ENCODE measurements around the gene RCE1.

RCE1 gene

DNA sequence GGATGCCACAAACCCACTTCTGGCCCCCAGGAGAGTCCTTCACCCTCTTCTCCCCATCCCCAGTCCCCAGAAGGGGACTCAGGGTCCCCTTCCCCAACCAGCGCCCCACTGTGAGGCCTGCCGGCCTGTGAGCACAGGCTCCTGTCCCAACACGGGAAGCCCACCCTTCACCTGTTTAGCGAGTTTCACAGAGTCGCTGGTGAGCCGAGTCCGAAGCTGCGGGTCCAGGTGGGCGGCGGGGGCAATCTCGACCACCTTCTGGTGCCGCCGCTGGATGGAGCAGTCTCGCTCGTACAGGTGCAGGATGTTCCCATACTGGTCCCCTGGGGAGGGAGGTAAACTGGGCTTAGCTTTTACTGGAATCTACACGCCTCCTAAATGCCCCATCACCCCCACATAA, 26.9 kb downstream of the RCE1 start:
- no peak for DNase-seq

DNA sequence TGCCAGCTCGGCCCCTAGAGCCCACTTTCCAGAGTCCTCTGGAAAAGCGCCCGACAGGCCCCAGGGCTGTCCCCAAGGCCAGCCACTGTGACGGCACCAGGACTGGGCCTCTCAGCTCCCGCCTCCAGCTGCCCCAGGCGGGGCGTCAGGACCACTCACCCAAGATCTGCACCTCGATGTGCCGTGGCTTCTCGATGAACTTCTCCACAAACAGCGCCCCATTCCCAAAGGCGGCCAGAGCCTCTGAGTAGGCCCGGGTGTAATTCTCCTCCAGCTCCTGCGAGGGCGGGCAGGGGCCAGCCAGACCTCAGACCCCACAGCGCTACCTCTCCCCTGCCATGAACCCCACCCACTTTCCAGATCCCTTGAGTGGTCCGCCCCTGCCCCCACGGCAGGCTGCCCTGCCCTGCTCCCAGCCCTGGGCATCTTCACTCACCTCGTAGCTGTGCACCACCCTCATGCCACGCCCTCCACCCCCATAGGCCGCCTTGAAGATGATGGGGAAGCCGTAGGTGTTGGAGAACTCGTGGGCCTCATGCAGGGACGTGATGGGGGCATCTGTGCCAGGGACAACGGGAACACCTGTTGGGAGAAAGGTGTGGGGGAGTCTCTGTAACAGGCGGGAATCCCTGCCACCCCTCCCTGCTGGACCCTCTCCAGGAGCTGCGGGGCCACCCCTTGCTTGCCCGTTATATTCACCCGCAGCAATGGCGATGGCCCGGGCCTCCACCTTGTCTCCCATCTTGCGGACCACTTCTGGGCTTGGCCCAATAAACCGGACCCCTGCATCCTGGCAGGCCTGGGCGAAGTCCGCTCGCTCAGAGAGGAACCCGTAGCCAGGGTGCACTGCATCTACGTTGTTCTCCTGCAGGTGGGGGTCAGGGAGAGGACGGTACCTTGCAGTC, 27.6 kb downstream of the RCE1 start:
- no peak for DNase-seq

DNA sequence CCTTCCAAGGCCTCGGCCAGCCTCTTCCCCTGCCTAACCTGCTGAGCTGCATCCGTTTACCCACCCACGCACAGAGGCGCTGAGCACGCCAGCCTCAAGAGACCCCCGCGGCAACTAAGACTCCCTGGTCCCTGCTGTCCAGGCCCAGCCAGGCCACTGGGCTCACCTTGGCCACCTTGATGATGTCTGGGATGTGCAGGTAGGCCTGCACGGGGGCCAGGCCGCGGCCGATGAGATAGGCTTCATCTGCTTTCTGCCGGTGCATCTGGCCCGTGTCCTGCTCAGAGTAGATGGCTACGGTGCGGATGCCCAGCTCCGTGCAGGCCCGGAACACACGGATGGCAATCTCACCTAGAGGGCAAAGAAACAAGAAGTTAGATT, 28.3 kb downstream of the RCE1 start:
- DNase-seq, result no peak

DNA sequence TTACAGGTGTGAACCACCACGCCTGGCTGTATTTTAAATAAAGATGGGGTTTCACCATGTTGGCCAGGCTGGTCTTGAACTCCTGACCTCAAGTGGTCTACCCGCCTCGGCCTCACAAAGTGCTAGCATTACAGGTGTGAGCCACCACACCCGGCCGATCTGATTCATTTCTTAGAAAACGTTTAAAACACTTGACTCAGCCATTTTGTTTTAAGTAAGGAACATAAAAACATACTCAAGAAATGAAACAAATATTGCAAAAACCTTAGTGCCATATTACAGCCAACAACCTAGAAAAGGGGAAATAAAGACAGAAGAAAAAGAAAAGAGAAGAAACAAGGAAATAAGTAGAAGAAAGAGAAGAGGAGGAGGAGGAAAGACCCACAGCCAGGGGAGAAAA, 31.0 kb downstream of the RCE1 start:
- no peak for DNase-seq

DNA sequence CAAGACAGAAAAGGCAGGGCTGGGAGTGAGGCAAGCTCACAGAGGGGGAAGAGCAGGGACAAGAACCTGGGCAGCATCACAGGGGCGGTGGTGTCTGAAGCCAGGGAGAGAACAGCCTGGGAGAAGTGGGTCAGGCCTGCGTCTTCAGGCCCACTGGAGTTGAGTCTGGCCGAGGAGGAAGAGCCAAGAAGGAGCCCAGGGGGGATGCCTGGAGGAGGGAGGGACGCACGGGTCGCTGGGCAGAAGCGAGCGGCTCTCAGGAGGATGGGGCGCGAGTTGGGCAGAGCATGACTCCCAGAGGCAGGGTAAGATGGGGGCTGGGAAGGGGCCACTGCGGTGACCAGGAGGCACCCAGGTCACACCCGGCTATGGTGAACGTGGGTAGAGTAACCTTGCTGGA, 32.1 kb downstream of the RCE1 start:
- no peak for DNase-seq

DNA sequence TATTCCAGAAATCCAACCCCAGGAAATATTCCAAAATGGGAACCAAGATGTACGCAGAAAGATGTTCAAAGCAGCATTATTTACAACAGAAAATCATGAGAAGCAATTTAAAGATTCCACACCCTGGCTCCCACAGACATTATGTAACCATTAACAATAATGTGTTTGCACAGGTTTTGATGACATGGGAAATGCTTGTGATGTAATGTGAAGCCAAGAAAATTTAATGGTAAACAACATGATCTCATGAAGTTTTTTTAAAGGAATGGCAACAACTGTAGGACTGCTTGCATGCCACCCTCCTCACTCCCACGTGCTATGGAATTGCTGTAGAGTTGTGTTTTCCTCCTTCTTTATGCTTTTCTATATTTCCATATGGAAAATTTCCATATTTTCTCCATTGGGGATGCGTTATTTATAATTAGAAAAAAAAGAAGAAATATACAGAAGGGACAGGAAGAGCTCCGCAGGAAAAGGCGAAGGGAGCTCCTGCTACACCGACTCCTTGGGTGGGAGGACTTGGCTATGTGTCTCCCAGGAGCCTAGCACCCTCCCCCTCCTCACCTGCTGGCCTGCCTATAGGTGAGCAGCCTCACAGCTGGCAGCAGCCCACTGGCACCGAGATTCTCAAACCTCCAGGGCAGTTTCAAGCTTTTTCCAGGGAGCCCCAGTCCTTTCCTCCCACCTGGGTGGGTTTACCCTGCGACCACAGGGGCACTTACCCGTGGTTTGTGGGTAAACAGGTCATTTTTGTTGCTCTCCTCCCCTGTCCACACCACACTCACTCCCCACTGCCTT, 34.5 kb downstream of the RCE1 start:
- no peak for DNase-seq

DNA sequence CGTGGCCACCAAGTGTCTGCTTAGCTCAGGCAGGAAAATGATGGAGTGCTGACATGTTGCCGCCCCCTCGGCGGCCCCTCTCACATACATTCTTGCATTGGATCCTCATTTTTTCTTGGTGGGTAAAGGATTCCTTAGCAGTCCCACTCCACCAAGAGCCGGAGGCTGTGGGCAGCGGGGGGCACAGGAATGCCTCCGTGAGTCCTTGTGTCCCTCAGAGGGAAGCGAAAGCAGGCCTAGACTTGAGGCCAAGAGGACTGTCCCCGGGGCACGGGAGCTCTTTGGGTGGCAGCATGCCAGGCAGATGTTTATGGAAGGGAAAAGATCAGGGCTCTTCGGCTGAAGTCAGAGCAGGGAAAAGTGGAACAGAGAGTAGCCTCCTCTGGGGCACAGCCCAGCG, 35.2 kb downstream of the RCE1 start:
- DNase-seq, result no peak

DNA sequence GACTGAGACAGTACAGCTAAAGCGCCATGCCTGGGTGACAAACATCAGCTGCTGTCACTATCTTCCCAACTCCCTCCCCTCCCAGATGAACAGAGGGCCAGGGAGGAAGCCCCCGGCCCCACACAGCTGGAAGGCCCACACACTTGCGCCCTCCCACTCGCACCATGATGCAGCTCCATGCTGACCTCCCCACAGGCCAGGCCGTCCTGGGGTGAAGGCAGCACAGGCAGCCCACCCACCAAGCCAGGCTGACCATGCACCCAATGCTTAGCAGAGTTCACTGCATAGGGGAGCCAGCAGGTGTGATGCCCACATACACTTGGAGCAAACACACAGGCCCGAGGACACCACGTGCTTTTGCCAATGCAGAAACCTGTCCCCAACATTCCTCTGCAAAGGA, 35.8 kb downstream of the RCE1 start:
- no peak for DNase-seq

DNA sequence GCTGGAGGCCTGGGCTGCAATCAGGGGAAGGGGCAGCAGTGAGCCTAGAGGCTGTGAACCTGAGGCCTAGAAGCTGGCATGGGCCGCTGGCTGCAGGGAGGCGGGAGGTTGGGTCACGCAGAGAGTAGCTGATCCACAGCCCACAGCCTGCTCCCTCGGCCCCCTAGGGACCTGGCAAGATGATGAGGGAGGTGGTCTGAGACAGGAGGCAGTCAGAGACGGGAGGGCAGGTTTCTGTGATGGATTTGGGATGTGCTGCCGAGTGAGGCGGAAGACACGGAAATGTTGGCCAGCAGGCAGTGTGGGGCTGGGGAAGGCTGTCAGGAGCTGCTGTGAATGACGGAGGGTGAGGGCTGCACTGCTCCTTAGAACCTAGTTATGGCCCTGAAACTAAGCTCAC, 36.3 kb downstream of the RCE1 start:
- no peak for DNase-seq

DNA sequence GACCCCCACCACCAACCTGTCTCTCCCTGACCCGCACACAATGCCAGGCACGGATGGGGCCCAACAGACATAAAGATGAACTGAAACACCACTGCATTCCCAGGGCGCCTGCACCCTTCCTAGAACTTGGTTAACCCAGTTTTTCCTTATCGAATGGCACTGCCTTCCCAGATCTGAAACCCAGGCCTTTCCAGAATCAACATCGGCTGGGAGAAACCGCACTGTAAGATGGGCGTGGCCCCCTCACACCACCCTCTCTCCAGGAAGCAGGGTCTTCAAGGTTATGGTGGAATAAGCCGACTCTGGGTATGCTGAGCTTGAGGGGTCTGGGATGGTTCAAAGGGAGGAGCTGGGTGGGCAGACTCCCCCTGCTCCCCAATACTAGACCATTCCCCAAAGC, 36.8 kb downstream of the RCE1 start:
- DNase-seq, result no peak

DNA sequence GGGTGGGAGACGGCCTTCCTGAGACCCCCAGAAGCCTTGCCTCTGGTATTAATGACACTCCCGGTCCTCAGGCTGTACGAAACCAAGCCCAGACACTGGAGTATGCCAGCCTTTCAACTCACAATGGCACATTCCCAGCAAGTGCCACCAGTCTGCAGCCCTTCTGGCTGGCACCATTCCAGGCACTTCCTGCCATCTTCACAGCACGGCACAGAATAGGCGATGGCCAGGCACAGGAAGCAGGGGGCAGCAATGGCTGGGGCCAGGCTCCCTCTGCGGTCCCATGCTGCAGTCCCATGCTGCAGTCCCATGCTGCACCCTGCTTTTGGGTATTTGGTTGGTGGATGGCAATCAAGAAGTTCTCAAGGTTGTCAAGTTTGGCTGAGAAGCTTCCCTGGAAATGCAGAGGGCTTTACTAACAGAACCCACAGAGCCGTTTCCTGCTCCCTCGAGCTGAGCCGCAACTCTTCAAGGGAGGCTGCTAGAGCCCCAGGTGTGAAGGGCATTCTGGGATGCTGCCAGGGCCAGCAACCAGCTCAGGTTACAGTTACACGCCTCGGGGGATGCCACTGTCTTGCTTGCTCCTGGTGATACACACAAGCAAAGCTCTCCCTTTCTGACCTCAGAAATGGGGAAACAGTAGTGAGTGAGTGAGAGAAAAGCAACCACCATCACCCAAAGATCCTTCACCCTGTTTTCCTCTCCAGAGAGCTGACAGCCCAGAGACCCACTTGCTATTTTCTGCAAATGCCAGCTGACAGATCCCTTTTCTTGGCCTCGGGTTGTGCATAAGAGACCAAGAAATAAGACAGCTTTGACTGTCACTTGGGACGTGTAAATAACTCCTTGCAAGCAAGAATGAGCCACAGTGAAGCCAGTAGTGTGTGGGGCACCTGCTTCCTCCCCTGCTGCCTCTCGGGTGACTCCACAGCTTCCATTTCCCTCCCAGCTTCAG, 37.5 kb downstream of the RCE1 start:
- DNase-seq, result no peak

DNA sequence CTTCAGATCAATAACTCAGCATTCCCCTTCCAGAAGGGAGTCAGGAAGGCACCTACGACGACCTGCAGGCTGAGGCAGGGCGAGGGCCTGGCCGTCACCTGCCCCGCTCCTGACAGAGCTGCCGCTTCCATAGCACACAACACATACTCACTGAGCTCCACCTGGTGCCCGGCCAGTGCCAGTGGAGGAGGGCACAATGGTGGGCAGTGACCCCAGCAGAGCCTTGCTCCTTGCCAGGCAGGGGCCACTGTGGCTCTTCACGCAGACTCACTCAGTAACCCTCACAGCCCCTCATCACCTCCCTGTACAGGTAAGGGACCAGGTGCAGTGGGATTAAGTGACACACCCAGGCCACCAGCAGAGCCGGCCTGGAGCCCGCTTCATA, 38.2 kb downstream of the RCE1 start:
- no peak for DNase-seq

DNA sequence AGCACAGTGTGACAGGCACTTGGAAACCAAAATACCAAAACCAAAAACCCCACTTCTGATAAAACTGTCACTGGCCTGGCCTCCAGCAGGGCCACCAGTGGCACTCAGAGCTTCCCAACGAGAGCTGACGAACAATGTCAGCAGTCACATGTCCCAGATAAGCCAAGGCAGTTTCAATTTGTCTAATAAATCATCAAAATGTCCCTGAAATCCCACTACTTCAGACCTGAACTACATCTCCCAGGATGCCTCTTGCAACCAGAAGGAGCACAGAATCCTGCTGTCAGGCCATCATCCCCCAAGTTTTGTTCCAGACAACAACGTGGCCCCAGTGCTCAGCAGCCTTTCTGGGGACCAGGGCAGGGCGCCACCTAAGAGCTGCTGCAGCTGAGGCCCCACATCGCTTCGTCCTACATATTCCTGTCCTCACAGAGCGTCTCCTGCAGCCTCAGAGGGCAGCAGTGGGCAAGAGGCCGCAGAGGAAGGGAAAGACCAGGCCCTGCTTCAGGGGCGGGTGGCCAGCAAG, 38.7 kb downstream of the RCE1 start:
- no peak for DNase-seq

DNA sequence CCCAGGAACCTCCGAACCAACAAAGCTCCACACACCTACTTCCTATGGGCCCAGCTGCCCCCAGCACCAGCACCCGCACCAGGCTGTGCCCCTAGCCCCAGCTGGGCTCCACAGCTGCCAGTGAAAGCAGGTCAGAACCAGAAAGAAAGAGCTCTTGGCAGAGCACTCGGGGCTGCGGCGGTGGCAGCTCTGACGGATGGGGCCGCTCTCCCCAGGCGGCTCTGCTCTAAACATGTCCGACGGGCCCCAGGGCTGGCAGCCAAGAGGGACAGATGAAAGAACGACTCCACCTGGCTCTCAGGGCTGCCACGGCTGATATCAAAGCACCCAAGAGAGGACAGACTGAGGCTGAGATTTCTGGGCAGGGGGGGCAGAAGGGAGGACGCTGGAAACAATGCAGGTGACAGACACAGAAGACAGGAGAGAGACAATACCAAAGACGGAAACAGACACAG, 39.3 kb downstream of the RCE1 start:
- no peak for DNase-seq

DNA sequence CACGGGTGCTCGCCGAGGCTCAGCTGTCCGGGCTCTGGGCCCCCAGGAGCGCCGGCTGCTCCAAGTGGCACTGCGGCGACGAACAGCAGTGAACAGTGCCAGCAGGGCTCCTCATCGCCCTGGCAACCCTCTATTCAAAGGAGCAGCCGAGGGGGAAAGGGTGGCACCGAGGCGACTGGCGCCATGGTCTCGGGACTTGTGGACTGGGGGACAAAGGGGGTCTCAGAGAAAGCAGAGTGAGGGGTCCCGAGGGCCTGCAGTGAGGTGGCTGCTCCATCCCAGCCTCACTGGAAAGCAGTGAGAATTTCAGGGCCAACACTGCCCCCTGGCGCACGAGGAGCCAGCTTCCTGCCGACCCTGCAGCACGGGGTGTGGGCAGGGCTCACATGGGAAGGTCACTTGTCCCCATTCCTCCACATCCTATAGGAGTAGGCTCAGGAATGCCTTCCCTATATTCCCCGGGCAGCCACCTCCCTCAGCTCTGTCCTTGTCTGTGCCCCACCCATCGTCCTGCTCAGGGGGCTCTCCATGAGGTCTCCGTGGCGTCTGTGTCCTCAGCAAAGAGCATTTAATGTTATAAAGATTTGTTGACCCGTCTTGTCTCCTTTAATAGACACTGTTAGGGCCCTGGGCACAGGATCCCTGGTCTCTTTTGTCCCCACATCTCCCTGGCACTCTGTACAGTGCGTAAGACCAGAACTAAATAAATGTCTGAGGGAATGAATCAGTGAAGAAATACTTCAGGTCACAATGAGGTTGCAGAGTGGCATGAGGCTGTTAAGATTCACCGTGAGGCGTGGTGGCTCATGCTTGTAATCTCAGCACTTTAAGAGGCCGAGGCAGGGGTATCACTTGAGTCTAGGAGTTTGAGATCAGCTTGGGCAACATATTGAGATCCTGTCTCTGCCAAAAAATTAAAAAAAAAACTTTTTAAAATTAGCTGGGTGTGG, 40.0 kb downstream of the RCE1 start:
- peak; percentile 51 for DNase-seq

DNA sequence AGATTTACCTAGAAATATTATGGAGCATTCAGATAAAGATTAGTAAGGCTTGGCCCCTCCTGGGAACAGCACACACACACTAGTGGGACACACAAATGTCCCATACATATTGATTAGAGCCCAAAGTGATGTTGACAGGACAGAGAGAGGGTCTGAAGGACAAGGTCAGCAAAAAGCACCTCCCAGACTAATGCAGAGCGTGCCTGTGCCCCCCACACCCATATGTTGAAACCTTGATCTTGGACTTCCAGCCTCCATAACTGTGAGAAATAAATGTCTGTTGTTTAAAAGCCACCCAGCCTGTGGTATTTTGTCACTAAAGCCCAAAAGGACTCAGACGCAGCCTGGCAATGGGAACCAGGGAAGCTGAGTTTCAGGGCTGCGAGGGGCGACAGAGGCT, 41.2 kb downstream of the RCE1 start:
- no peak for DNase-seq

DNA sequence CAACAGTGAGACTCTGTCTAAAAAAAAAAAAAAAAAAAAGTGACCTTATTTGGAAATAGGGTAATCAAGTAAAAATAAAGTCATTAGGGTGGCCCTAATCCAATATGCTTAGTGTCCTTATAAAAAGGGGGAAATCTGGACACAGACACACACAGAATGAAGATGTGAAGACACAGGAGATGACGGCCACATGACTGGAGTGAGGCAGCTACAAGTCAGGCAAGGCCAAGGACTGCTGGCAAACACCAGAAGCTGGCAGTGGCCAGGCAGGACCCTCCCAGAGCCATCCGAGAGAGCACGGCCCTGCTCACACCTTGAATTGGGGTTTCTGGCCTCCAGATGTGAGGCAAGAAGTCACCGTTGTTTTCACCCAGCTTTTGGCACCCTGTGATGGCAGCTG, 42.2 kb downstream of the RCE1 start:
- no peak for DNase-seq

DNA sequence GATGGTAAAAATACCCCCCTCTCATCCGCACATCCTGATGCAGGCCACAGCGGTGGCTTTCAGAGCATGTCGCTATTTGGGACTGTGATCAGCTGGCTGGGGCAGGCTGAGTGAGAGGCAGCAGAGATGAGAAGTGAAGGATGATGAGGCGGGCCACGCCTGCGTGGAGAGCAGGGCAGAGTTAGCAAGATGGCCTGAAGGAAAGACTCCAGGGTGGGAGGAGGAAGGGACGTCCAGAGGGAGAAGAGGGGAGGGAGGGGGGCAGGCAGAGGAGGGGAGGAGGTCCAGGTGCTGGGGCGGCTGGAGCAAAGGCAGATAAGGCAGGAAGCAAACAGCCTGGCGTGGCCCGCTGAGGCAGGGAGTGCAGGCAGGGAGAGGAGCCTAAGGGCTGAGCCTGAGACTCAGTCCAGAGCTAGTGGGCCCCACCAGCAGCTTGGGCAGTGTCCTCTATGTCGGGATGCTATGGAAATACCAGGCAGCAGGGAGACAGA, 42.8 kb downstream of the RCE1 start:
- DNase-seq, result no peak

DNA sequence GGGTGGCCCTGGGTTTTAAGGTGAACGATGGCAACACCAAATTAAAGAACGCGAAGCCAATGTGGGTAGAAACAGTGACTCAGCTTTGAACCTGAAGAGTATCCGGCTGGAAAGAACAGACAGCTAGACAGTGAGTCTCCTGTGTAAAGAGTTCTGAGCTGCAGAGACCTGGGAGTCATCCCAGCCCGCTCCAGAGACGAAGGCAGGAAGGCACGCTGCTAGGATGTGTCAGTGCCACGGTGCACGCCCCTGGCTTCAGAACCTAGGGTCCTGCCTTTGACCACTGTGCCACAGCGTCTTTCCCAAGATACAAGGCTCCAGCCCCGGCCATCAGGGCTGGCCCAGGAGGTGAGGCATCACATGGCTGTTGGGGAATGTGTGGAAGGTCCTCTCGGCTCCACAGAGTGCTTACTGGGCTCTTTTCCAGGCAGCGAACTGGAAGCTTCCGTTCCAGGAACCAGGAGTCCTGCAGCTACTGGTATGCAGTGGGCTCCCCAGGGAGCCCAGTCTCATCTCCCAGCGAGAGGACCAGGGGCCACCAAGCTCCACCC, 43.5 kb downstream of the RCE1 start:
- DNase-seq, result no peak

DNA sequence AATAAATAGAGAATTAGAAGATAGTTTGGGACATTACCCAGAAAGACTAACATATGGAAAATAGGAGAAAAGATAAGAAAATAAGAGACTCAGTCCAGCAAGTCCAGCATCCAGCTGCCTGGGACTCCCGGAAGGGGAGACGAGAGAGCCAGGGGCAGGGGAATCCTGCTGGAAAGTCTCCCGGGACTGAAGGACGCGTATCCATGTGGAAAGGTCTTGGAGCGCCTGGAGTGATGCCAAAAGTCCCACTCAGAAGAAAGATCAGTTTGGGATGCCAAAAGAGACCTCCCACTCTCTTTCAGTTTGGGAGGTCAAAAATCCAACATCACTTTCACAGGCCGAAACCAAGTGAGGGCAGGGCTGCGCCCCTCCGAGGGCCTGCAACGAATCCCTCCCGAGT, 44.3 kb downstream of the RCE1 start:
- DNase-seq, result no peak

DNA sequence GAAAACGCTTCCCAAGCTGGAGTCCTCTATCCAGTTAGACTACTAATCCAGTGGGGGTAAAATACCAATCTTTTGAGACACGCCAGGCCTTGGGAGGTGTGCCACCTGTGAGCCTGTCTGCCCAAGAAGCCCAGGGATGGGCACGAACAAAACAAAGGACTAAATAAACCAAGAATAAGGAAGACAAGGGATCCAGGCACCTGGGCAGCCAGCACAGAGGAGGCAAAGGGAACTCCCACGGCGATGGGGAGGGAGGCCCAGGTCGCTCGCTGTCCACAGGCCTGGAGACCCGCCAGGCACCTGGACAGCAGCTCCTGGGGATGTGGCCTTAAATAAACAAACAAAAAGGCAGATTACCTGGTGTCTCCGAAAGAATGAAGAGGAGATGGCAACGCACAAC, 45.0 kb downstream of the RCE1 start:
- no peak for DNase-seq

Measured in T-helper 9 cell (primary cell).